Esophagus squamous epithelium (tissue), 5 donors: Measurements from ENCODE around the gene ESRRA. TPM values are rescaled to one million over a fixed set of nuclear protein-coding genes. Genes with fewer than 3 reads are reported as not detected.
A peak's percentile ranks its signal among the peaks of the same experiment; 100 is the strongest.

Experiments
- DNase-seq: peaks from one replicate; lab custom pipeline; 2025; lab: John Stamatoyannopoulos, UW
- H3K27ac ChIP-seq, 4 donors: fragments of 200-600 bp; sonication (generic); one replicate each; pipeline ENCODE4 v1.5.1; 2016 to 2019; ENCODE audit warnings: mild to moderate bottlenecking in 1 of 4
- H3K27me3 ChIP-seq, 4 donors: fragments of 200-600 bp; sonication (generic); 1 replicate in 3 of 4; 2 replicates in 1 of 4; pipeline versions ENCODE4 v1.5.1 to v1.6.0; 2017 to 2021; ENCODE audit warnings: antibody characterized with exemption in 1 of 4
- H3K36me3 ChIP-seq, 3 donors: fragments of 200-600 bp; sonication (generic); one replicate each; pipeline ENCODE4 v1.5.1; 2016 to 2019
- H3K4me1 ChIP-seq, 3 donors: fragments of 200-600 bp; sonication (generic); one replicate each; pipeline ENCODE4 v1.5.1; 2017 to 2019
- H3K4me3 ChIP-seq, 4 donors: fragments of 200-600 bp; sonication (generic); 1 replicate in 3 of 4; 2 replicates in 1 of 4; pipeline ENCODE4 v1.5.1; 2016 to 2019; ENCODE audit warnings: mild to moderate bottlenecking in 2 of 4, moderate library complexity in 1 of 4
- H3K9me3 ChIP-seq, 3 donors: fragments of 200-600 bp; sonication (generic); one replicate each; pipeline ENCODE4 v1.5.1; 2016 to 2019
- CTCF ChIP-seq, 6 experiments: fragments of 450-650 bp in 4 of 6; fragments of 200-600 bp in 2 of 6; sonication (generic) in 2 of 6; IDR thresholded peaks; one replicate each; pipeline ENCODE4 v1.5.1; 2016 to 2019; ENCODE audit warnings: antibody characterized with exemption in 6 of 6, mild to moderate bottlenecking in 4 of 6, moderate library complexity in 4 of 6
- POLR2A ChIP-seq, 4 donors: fragments of 450-650 bp; IDR thresholded peaks; one replicate each; pipeline ENCODE4 v1.6.1; 2017; ENCODE audit warnings: antibody characterized with exemption in 4 of 4, mild to moderate bottlenecking in 4 of 4, moderate library complexity in 3 of 4
- WGBS, 2 donors: methylation state at CpG; one replicate each; pipeline ENCODE4 v1.1.5; 2018; 5-methylcytosine and 5-hydroxymethylcytosine counted together
- intact Hi-C: fragments of 100-400 bp; cut with DNase I; formaldehyde crosslinking; loops from one replicate; pipeline ENCODE4 v1.15.0; 2022
- total RNA-seq, 4 donors: library from RNA; depleted of rRNA; stranded (reverse); fragments of >200 nt; gene quantifications; one replicate each; pipeline ENCODE4 v1.1.0, GENCODE V29; 2016
- donor health status: DM: yes; HTN: yes; CAD: no.

Gene ESRRA
- total RNA-seq, 4 donors from 2014 or later, result 81.9 to 131 (median 99.7) TPM

- Histone ChIP-seq H3K4me3 (peak within 1 kb of the TSS; percentile 60 to 91 (median 82)), H3K4me1 (peaks cover 49 to 87% (median 54%) of the 10 kb centered on the region in 3 donors), H3K27ac (peak within 1 kb of the TSS; percentile 92 to 99 (median 98)), H3K27me3 (no peaks in the 10 kb centered on the region), H3K9me3 (no peaks in the 10 kb centered on the region), H3K36me3 (peaks cover 11 to 53% (median 26%) of the 10 kb centered on the region in 3 donors)
- peak in 2 of 4 donors; percentile 80 to 86 for TF ChIP-seq POLR2A (IDR thresholded peaks at IDR 0.05)
- TF ChIP-seq CTCF (IDR thresholded peaks at IDR 0.05), result no peak
- peak; percentile 91 for DNase-seq
- 0% methylated on average over 15 to 34 of the region's 43 CpGs for WGBS, 2 donors
- intact Hi-C loops, result no loop called here
Measured at GRCh38 chr11:64317325-64317960, 12.1 kb downstream of the ESRRA start, which contains the start of gene TRMT112. TSS of gene TRMT112 (minus strand) at chr11:64317559. CDS start at chr11:64317526, 33 bp downstream.

- intact Hi-C loops, result no loop called here
- peaks cover 18 to 60% (median 28%) of the 10 kb centered on the region in 3 donors for H3K36me3 ChIP-seq
- peaks cover 43 to 87% (median 46%) of the 10 kb centered on the region in 3 donors for H3K4me1 ChIP-seq
- TF ChIP-seq CTCF (IDR thresholded peaks at IDR 0.05), result peak; percentile 34 to 94 (median 58)
- TF ChIP-seq POLR2A (IDR thresholded peaks at IDR 0.05), result peak in 3 of 4 donors; percentile 91 to 94 (median 92)
- peak within 1 kb of the TSS; percentile 92 to 99 (median 98) for H3K27ac ChIP-seq
- H3K9me3 ChIP-seq, result no peaks in the 10 kb centered on the region
- DNase-seq, result peak; percentile 81
- WGBS, 2 donors, result 0% methylated on average over 14 to 38 of the region's 61 CpGs
- no peaks in the 10 kb centered on the region for H3K27me3 ChIP-seq
- H3K4me3 ChIP-seq, result peak within 1 kb of the TSS; percentile 60 to 91 (median 82)
Measured at GRCh38 chr11:64317961-64318765, 12.8 kb downstream of the ESRRA start, which contains the start of gene PRDX5. TSS of gene PRDX5 (plus strand) at chr11:64318121. CDS start at chr11:64318216, 95 bp downstream.

- TF ChIP-seq CTCF (IDR thresholded peaks at IDR 0.05), result no peak
- TF ChIP-seq POLR2A (IDR thresholded peaks at IDR 0.05), result no peak
- no peaks in the 10 kb centered on the region for H3K27me3 ChIP-seq
- peak overlapping the region; percentile 60 to 91 (median 82) for H3K4me3 ChIP-seq
- no peak for DNase-seq
- intact Hi-C loops, result no loop called here
- H3K9me3 ChIP-seq, result no peaks in the 10 kb centered on the region
- peak overlapping the region; percentile 92 to 99 (median 98) for H3K27ac ChIP-seq
- 17 to 20% methylated on average over 12 to 13 of the region's 19 CpGs for WGBS, 2 donors
- peaks cover 21 to 59% (median 27%) of the 10 kb centered on the region in 3 donors for H3K36me3 ChIP-seq
- H3K4me1 ChIP-seq, result peaks cover 38 to 87% (median 45%) of the 10 kb centered on the region in 3 donors
Measured at GRCh38 chr11:64318766-64319761, 13.7 kb downstream of the ESRRA start.

GRCh38 chr11:64320556-64320955, 15.2 kb downstream of the ESRRA start:
- peaks cover 12 to 44% (median 16%) of the 10 kb centered on the region in 3 donors for H3K36me3 ChIP-seq
- TF ChIP-seq CTCF (IDR thresholded peaks at IDR 0.05), result no peak
- TF ChIP-seq POLR2A (IDR thresholded peaks at IDR 0.05), result no peak
- peak overlapping the region; percentile 74 to 99 (median 94) for H3K27ac ChIP-seq
- H3K27me3 ChIP-seq, result no peaks in the 10 kb centered on the region
- intact Hi-C loops, result no loop called here
- no peak overlapping the region for H3K4me3 ChIP-seq
- H3K4me1 ChIP-seq, result peaks cover 46 to 87% (median 48%) of the 10 kb centered on the region in 3 donors
- DNase-seq, result no peak
- 86 to 100% methylated on average over 1 to 7 of the region's 7 CpGs for WGBS, 2 donors
- H3K9me3 ChIP-seq, result no peaks in the 10 kb centered on the region
